HCT116 (cell line): ENCODE data around the gene FAM83F. TPM values are rescaled to one million over a fixed set of nuclear protein-coding genes. Genes with fewer than 3 reads are reported as not detected.

Experiments
- ATAC-seq: fragments of 200-7000 bp; cut with Tn5 transposase; 2 replicates; pipeline ENCODE4 v1.9.1; 2020; ENCODE audit warnings: mild to moderate bottlenecking, moderate library complexity
- BruUV-seq: library from RNA; stranded (reverse); fragments of 400-500 nt; replicated peaks from 2 replicates; lab custom pipeline; 2021; lab: Mats Ljungman, UMichigan
- CTCF ChIA-PET: fragments of 300-600 bp; sonication (Branson Sonifier 250); formaldehyde crosslinking; loops from one replicate; lab custom pipeline; 2021; ENCODE audit warnings: antibody characterized with exemption; lab: Charles Lee
- POLR2A ChIA-PET: fragments of 300-600, 350-600 bp; sonication (Branson Sonifier 250); formaldehyde crosslinking; loops from one replicate; lab custom pipeline; 2021; ENCODE audit warnings: antibody characterized with exemption; lab: Charles Lee
- RAD21 ChIA-PET, 2 experiments: fragments of 300-600 bp; sonication (Branson Sonifier 250); formaldehyde crosslinking; loops; one replicate each; lab custom pipeline; 2023; ENCODE audit warnings: low total read pairs in 2 of 2; ENCODE audit not compliant: uncharacterized antibody in 2 of 2, unreplicated experiment in 2 of 2, low non-redundant PET in 1 of 2; lab: Charles Lee
- DNase-seq: peaks from one replicate; pipeline ENCODE4 v3.0.0-alpha.2; 2010; ENCODE audit warnings: low read depth, low spot score
- H2AFZ ChIP-seq: fragments of 200-600 bp; shearing (Covaris generic), sonication (generic); 2 replicates; pipeline ENCODE4 v1.6.1; 2017; ENCODE audit warnings: low read depth, mixed run types, mixed read lengths, antibody characterized with exemption, low read length; ENCODE audit not compliant: poor library complexity, severe bottlenecking
- H3K27ac ChIP-seq: 2 replicates; pipeline ENCODE4 v1.5.1; 2012; ENCODE audit warnings: low read depth, low read length
- H3K27me3 ChIP-seq: fragments of 200-600 bp; sonication (generic); 2 replicates; pipeline ENCODE4 v1.6.1; 2016; ENCODE audit warnings: mixed run types, low read length, mixed read lengths; ENCODE audit not compliant: insufficient read depth
- H3K36me3 ChIP-seq, 2 experiments: fragments of 200-500 bp in 1 of 2; fragments of 200-600 bp in 1 of 2; sonication (Bioruptor generic) in 1 of 2; sonication (generic) in 1 of 2; 2 replicates each; pipeline versions ENCODE4 v1.5.1 to v1.6.1; 2014 to 2016; ENCODE audit warnings: low read length in 2 of 2, inconsistent platforms in 1 of 2, mixed read lengths in 1 of 2, mixed run types in 1 of 2; ENCODE audit not compliant: insufficient read depth in 2 of 2, control insufficient read depth in 1 of 2
- H3K4me1 ChIP-seq, 2 experiments: fragments of 200-600 bp in 1 of 2; sonication (generic) in 1 of 2; 2 replicates each; pipeline versions ENCODE4 v1.5.1 to v1.6.1; 2012 to 2017; ENCODE audit warnings: low read length in 2 of 2, inconsistent platforms in 1 of 2, mild to moderate bottlenecking in 1 of 2, mixed read lengths in 1 of 2, mixed run types in 1 of 2, moderate library complexity in 1 of 2; ENCODE audit not compliant: insufficient read depth in 2 of 2, control insufficient read depth in 1 of 2
- H3K4me2 ChIP-seq: fragments of 200-600 bp; sonication (generic); 2 replicates; pipeline ENCODE4 v1.6.1; 2017; ENCODE audit warnings: mixed run types, low read length, mixed read lengths
- H3K4me3 ChIP-seq, 2 experiments: fragments of 200-600 bp in 1 of 2; sonication (generic) in 1 of 2; replicated peaks in 1 of 2; 2 replicates each; pipeline ENCODE4 v1.5.1; 2011 to 2016; ENCODE audit warnings: low read length in 2 of 2, control low read depth in 1 of 2, low read depth in 1 of 2, mild to moderate bottlenecking in 1 of 2, mixed read lengths in 1 of 2, mixed run types in 1 of 2
- H3K79me2 ChIP-seq: fragments of 200-600 bp; sonication (generic); 2 replicates; pipeline ENCODE4 v1.6.1; 2017; ENCODE audit warnings: mild to moderate bottlenecking, mixed run types, low read length, moderate library complexity, mixed read lengths; ENCODE audit not compliant: insufficient read depth
- H3K9ac ChIP-seq: fragments of 200-600 bp; sonication (generic); 2 replicates; pipeline ENCODE4 v1.6.1; 2016; ENCODE audit warnings: low read length, mixed read lengths
- H3K9me2 ChIP-seq: fragments of 200-600 bp; sonication (generic), shearing (Covaris generic); 2 replicates; pipeline ENCODE4 v1.6.1; 2017; ENCODE audit warnings: mixed run types, mild to moderate bottlenecking, moderate library complexity; ENCODE audit not compliant: insufficient read depth
- H3K9me3 ChIP-seq, 2 experiments: fragments of 200-500 bp in 1 of 2; fragments of 200-600 bp in 1 of 2; sonication (Bioruptor generic) in 1 of 2; sonication (generic) in 1 of 2; 2 replicates each; pipeline ENCODE4 v1.6.1; 2014 to 2017; ENCODE audit warnings: low read length in 2 of 2, mixed read lengths in 2 of 2, inconsistent platforms in 1 of 2, low read depth in 1 of 2, mild to moderate bottlenecking in 1 of 2, mixed run types in 1 of 2, moderate library complexity in 1 of 2; ENCODE audit not compliant: control insufficient read depth in 1 of 2, insufficient read depth in 1 of 2
- H4K20me1 ChIP-seq: fragments of 200-600 bp; sonication (generic), shearing (Covaris generic); 2 replicates; pipeline ENCODE4 v1.6.1; 2017; ENCODE audit warnings: mixed run types, mild to moderate bottlenecking, moderate library complexity; ENCODE audit not compliant: insufficient read depth
- CBX3 ChIP-seq: IDR thresholded peaks from 2 replicates; pipeline ENCODE4 v1.6.1; 2012; ENCODE audit warnings: low read depth
- EGR1 ChIP-seq: IDR thresholded peaks from 2 replicates; pipeline ENCODE4 v1.6.1; 2012; ENCODE audit warnings: low read depth
- ELF1 ChIP-seq: IDR thresholded peaks from 2 replicates; pipeline ENCODE4 v1.6.1; 2012; ENCODE audit warnings: low read depth, borderline replicate concordance
- EZH2 ChIP-seq: fragments of 200-600 bp; sonication (generic); IDR thresholded peaks from 2 replicates; pipeline ENCODE4 v1.6.1; 2017; ENCODE audit warnings: antibody characterized with exemption, mixed run types
- FOSL1 ChIP-seq: IDR thresholded peaks from 2 replicates; pipeline ENCODE4 v1.6.1; 2012; ENCODE audit warnings: low read depth
- POLR2A ChIP-seq: IDR thresholded peaks from 2 replicates; pipeline ENCODE4 v1.7.0; 2011; ENCODE audit warnings: borderline replicate concordance; ENCODE audit not compliant: insufficient read depth, insufficient read length; ENCODE audit errors: extremely low read depth
- POLR2AphosphoS5 ChIP-seq: IDR thresholded peaks from 2 replicates; pipeline ENCODE4 v1.6.1; 2011; ENCODE audit warnings: mild to moderate bottlenecking, low read depth, low read length, moderate library complexity
- RAD21 ChIP-seq: IDR thresholded peaks from 2 replicates; pipeline ENCODE4 v1.6.1; 2012; ENCODE audit warnings: low read depth, mild to moderate bottlenecking
- SP1 ChIP-seq: IDR thresholded peaks from 2 replicates; pipeline ENCODE4 v1.6.1; 2012; ENCODE audit warnings: low read depth
- SRF ChIP-seq: IDR thresholded peaks from 2 replicates; pipeline ENCODE4 v1.6.1; 2012; ENCODE audit warnings: low read depth
- TCF7L2 ChIP-seq: IDR thresholded peaks from 2 replicates; pipeline ENCODE4 v1.7.0; 2011; ENCODE audit warnings: borderline replicate concordance, inconsistent platforms; ENCODE audit not compliant: insufficient read depth, insufficient read length; ENCODE audit errors: extremely low read depth
- YY1 ChIP-seq: IDR thresholded peaks from 2 replicates; pipeline ENCODE4 v1.6.1; 2011; ENCODE audit warnings: low read length, low read depth, moderate library complexity, mild to moderate bottlenecking; ENCODE audit not compliant: insufficient replicate concordance; ENCODE audit errors: extremely low read depth
- ZFX ChIP-seq: fragments of 450-650 bp; IDR thresholded peaks from 2 replicates; pipeline ENCODE4 v1.6.1; 2017
- ZNF274 ChIP-seq: fragments of 200-500 bp; sonication (Bioruptor generic); IDR thresholded peaks from 2 replicates; pipeline ENCODE4 v1.6.1; 2014; ENCODE audit warnings: mild to moderate bottlenecking, low read depth, low read length, inconsistent platforms
- intact Hi-C: fragments of 100-400 bp; cut with micrococcal nuclease; formaldehyde crosslinking; loops from 2 replicates; pipeline ENCODE4 v1.10.0; 2022
- total RNA-seq: library from RNA; stranded (reverse); gene quantifications from one replicate; pipeline ENCODE4 v1.2.1, GENCODE V29; 2021; ENCODE audit not compliant: unreplicated experiment
- TF ChIP-seq, protein P1 (sequence below), 3 experiments: fragments of 200-600 bp in 1 of 3; sonication (generic) in 1 of 3; IDR thresholded peaks in 2 of 3; conservative IDR thresholded peaks in 1 of 3; 2 replicates each; pipeline ENCODE4 v1.5.1; 2012 to 2017; ENCODE audit warnings: low read depth in 2 of 3, low read length in 2 of 3, antibody characterized with exemption in 1 of 3, borderline replicate concordance in 1 of 3, control low read depth in 1 of 3, mild to moderate bottlenecking in 1 of 3, mixed read lengths in 1 of 3, mixed run types in 1 of 3, moderate library complexity in 1 of 3; ENCODE audit not compliant: insufficient read depth in 1 of 3
- TF ChIP-seq, protein P2 (sequence below): IDR thresholded peaks from 2 replicates; pipeline ENCODE4 v1.6.1; 2011; ENCODE audit warnings: mild to moderate bottlenecking, low read length, moderate library complexity; ENCODE audit not compliant: insufficient replicate concordance; ENCODE audit errors: extremely low read depth
- TF ChIP-seq, protein P3 (sequence below): IDR thresholded peaks from 2 replicates; pipeline ENCODE4 v1.6.1; 2012
- TF ChIP-seq, protein P4 (sequence below): IDR thresholded peaks from 2 replicates; pipeline ENCODE4 v1.6.1; 2012

The FAM83F gene
- total RNA-seq, 1 experiment from 2014 or later, result 24.5 TPM

DNA sequence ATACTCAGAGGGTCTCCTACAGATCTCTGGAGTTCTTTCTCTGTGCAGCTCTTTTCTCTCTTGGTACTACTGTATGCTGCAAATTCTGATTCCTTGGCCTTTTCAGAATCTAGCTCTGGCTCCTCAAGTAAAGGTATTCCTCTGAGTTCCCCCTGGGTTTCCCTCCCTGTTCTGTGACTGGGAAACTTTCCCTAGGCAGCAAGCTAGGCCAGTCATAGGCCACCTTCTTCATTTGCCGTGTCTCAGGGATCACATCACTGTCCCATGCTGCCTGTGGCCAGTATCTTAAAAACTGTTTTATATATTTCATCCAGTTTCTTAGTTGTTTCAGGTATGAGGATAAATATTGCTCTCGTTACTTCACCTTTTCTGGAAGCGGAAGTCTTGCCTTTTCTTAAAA is 71.2 kb downstream of the FAM83F start:
- RAD21 ChIA-PET, result no interaction called here
- Histone ChIP-seq H3K79me2 (no peaks in the 10 kb centered on the region), H3K4me1 (no peaks in the 10 kb centered on the region), H3K9me2 (no peaks in the 10 kb centered on the region), H3K9me3 (no peaks in the 10 kb centered on the region), H3K4me2 (no peak overlapping the region), H3K4me3 (no peak overlapping the region), H2AFZ (no peak overlapping the region), H3K9ac (no peak overlapping the region), H4K20me1 (no peaks in the 10 kb centered on the region), H3K27ac (no peak overlapping the region), H3K36me3 (no peaks in the 10 kb centered on the region), H3K27me3 (no peaks in the 10 kb centered on the region)
- CTCF ChIA-PET, result interaction anchor here (1.1 kb wide), 1 partner anchor 282 kb away, joined by 3 read pairs; no protein-coding TSS in a partner anchor
- DNase-seq (no peak), ATAC-seq (no peak)
- BruUV-seq, result no TSS peak
- intact Hi-C loops, result no loop called here
- POLR2A ChIA-PET, result interaction anchor here (0.7 to 2.2 kb wide), 2 partner anchors 22 to 112 kb away, joined by 6 to 7 read pairs; partner anchors contain the start of gene TNRC6B
- TF ChIP-seq, protein P1, sequence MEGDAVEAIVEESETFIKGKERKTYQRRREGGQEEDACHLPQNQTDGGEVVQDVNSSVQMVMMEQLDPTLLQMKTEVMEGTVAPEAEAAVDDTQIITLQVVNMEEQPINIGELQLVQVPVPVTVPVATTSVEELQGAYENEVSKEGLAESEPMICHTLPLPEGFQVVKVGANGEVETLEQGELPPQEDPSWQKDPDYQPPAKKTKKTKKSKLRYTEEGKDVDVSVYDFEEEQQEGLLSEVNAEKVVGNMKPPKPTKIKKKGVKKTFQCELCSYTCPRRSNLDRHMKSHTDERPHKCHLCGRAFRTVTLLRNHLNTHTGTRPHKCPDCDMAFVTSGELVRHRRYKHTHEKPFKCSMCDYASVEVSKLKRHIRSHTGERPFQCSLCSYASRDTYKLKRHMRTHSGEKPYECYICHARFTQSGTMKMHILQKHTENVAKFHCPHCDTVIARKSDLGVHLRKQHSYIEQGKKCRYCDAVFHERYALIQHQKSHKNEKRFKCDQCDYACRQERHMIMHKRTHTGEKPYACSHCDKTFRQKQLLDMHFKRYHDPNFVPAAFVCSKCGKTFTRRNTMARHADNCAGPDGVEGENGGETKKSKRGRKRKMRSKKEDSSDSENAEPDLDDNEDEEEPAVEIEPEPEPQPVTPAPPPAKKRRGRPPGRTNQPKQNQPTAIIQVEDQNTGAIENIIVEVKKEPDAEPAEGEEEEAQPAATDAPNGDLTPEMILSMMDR (IDR thresholded peaks at IDR 0.05 in 2 of 3, conservative IDR thresholded peaks at IDR 0.05 in 1 of 3; ENCODE audit: borderline replicate concordance in 1 of 3, insufficient read depth in 1 of 3, low read depth in 2 of 3, low read length in 2 of 3), result no peak
- TF ChIP-seq FOSL1 (no peak), RAD21 (no peak), EGR1 (no peak), SRF (no peak), POLR2A (no peak), ZFX (no peak), CBX3 (no peak), TCF7L2 (no peak), POLR2AphosphoS5 (no peak), EZH2 (no peak), SP1 (no peak), ELF1 (no peak), ZNF274 (no peak), YY1 (no peak)
- TF ChIP-seq, protein P2, sequence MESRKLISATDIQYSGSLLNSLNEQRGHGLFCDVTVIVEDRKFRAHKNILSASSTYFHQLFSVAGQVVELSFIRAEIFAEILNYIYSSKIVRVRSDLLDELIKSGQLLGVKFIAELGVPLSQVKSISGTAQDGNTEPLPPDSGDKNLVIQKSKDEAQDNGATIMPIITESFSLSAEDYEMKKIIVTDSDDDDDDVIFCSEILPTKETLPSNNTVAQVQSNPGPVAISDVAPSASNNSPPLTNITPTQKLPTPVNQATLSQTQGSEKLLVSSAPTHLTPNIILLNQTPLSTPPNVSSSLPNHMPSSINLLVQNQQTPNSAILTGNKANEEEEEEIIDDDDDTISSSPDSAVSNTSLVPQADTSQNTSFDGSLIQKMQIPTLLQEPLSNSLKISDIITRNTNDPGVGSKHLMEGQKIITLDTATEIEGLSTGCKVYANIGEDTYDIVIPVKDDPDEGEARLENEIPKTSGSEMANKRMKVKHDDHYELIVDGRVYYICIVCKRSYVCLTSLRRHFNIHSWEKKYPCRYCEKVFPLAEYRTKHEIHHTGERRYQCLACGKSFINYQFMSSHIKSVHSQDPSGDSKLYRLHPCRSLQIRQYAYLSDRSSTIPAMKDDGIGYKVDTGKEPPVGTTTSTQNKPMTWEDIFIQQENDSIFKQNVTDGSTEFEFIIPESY, result no peak
- TF ChIP-seq, protein P3, sequence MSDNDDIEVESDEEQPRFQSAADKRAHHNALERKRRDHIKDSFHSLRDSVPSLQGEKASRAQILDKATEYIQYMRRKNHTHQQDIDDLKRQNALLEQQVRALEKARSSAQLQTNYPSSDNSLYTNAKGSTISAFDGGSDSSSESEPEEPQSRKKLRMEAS, result no peak
- TF ChIP-seq, protein P4, sequence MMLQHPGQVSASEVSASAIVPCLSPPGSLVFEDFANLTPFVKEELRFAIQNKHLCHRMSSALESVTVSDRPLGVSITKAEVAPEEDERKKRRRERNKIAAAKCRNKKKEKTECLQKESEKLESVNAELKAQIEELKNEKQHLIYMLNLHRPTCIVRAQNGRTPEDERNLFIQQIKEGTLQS, result no peak
